PC-9 (cell line): ENCODE measurements around the gene PEAK1.

Source experiments
- CTCF ChIP-seq: fragments of 200-600 bp; sonication (generic); conservative IDR thresholded peaks from 2 replicates; pipeline ENCODE4 v1.6.1; 2017; ENCODE audit warnings: mixed run types, antibody characterized with exemption, mild to moderate bottlenecking, moderate library complexity
- EZH2 ChIP-seq: fragments of 200-600 bp; sonication (generic); IDR thresholded peaks from 2 replicates; pipeline ENCODE4 v1.8.0; 2017; ENCODE audit warnings: antibody characterized with exemption, low read depth

- TF ChIP-seq CTCF: no peak
- no peak for TF ChIP-seq EZH2
Observed at GRCh38 chr15:77135181-77135580, 284.7 kb downstream of the PEAK1 start.
